Karpas-422 (cell line): ENCODE data around the gene LRP11. TPM values are rescaled to one million over a fixed set of nuclear protein-coding genes. Genes with fewer than 3 reads are reported as not detected.
"Not testable (repeated sequence)": the region's sequence is repeated elsewhere in the genome, so short reads cannot be mapped to it uniquely, and the experiment has no call there.

Source experiments
- DNase-seq: peaks from one replicate; pipeline ENCODE4 v3.0.0-alpha.2; 2015
- H2AFZ ChIP-seq: fragments of 200-600 bp; sonication (generic); 2 replicates; pipeline ENCODE4 v1.6.1; 2014; ENCODE audit warnings: antibody characterized with exemption, low read length, mixed read lengths
- H3K27ac ChIP-seq: fragments of 200-600 bp; sonication (generic); 2 replicates; pipeline ENCODE4 v1.5.1; 2014; ENCODE audit warnings: mild to moderate bottlenecking, low read length, moderate library complexity
- H3K27me3 ChIP-seq: fragments of 200-600 bp; sonication (generic); 2 replicates; pipeline ENCODE4 v1.6.1; 2014; ENCODE audit warnings: low read length, mixed read lengths
- H3K36me3 ChIP-seq: fragments of 200-600 bp; sonication (generic); 2 replicates; pipeline ENCODE4 v1.6.1; 2014; ENCODE audit warnings: low read length, mixed read lengths; ENCODE audit not compliant: insufficient read depth
- H3K4me1 ChIP-seq: fragments of 200-600 bp; sonication (generic); 2 replicates; pipeline ENCODE4 v1.6.1; 2014; ENCODE audit warnings: mild to moderate bottlenecking, low read length, mixed read lengths
- H3K4me2 ChIP-seq: fragments of 200-600 bp; sonication (generic); 2 replicates; pipeline ENCODE4 v1.6.1; 2014; ENCODE audit warnings: low read length, low read depth, mild to moderate bottlenecking; ENCODE audit not compliant: poor library complexity, severe bottlenecking
- H3K4me3 ChIP-seq: fragments of 200-600 bp; sonication (generic); 2 replicates; pipeline ENCODE4 v1.5.1; 2014; ENCODE audit warnings: mild to moderate bottlenecking, antibody characterized with exemption, low read length, mixed read lengths
- H3K79me2 ChIP-seq: fragments of 200-600 bp; sonication (generic); 2 replicates; pipeline ENCODE4 v1.6.1; 2014; ENCODE audit warnings: mild to moderate bottlenecking, low read length, mixed read lengths
- H3K9ac ChIP-seq: fragments of 200-600 bp; sonication (generic); 2 replicates; pipeline ENCODE4 v1.6.0; 2014; ENCODE audit warnings: low read length
- H3K9me2 ChIP-seq: fragments of 200-600 bp; sonication (generic), shearing (Covaris generic); replicated peaks from 2 replicates; pipeline ENCODE4 v1.6.0; 2014; ENCODE audit warnings: mild to moderate bottlenecking, low read length, moderate library complexity; ENCODE audit not compliant: insufficient read depth
- H3K9me3 ChIP-seq: fragments of 300-700, 200-600 bp; sonication (generic); 2 replicates; pipeline ENCODE4 v1.6.1; 2014; ENCODE audit warnings: low read length, mixed read lengths
- H4K20me1 ChIP-seq: fragments of 200-600 bp; sonication (generic); 2 replicates; pipeline ENCODE4 v1.6.1; 2014; ENCODE audit warnings: mild to moderate bottlenecking, antibody characterized with exemption, low read length, low read depth; ENCODE audit not compliant: insufficient read depth
- total RNA-seq: library from RNA; depleted of rRNA; stranded (reverse); fragments of >200 nt; shearing (Covaris generic); gene quantifications from 2 replicates; pipeline ENCODE4 v1.2.3, GENCODE V29; 2014; ENCODE audit warnings: low replicate concordance

The LRP11 gene
- total RNA-seq, 1 experiment from 2014 or later, result 5.4 TPM

- no peaks in the 10 kb centered on the region for H3K79me2 ChIP-seq
- no peaks in the 10 kb centered on the region for H3K27me3 ChIP-seq
- no peak overlapping the region for H3K4me3 ChIP-seq
- H2AFZ ChIP-seq, result no peak overlapping the region
- no peaks in the 10 kb centered on the region for H3K4me1 ChIP-seq
- H3K9ac ChIP-seq, result no peak overlapping the region
- H3K9me2 ChIP-seq, result no peaks in the 10 kb centered on the region
- no peaks in the 10 kb centered on the region for H3K9me3 ChIP-seq
- H4K20me1 ChIP-seq, result no peaks in the 10 kb centered on the region
- no peak for DNase-seq
- H3K4me2 ChIP-seq, result no peak overlapping the region
- no peaks in the 10 kb centered on the region for H3K36me3 ChIP-seq
- H3K27ac ChIP-seq, result no peak overlapping the region
Observed at GRCh38 chr6:149852881-149853280, 11.3 kb downstream of the LRP11 start.

- Histone ChIP-seq H2AFZ (no peak overlapping the region), H3K36me3 (no peaks in the 10 kb centered on the region), H3K4me2 (no peak overlapping the region), H3K9me2 (no peaks in the 10 kb centered on the region), H3K27ac (no peak overlapping the region), H3K9me3 (no peaks in the 10 kb centered on the region), H3K79me2 (no peaks in the 10 kb centered on the region), H4K20me1 (no peaks in the 10 kb centered on the region), H3K4me3 (no peak overlapping the region), H3K27me3 (no peaks in the 10 kb centered on the region), H3K9ac (no peak overlapping the region), H3K4me1 (no peaks in the 10 kb centered on the region)
- DNase-seq, result no peak
Observed at GRCh38 chr6:149852180-149852579, 12.0 kb downstream of the LRP11 start.

- no peaks in the 10 kb centered on the region for H3K79me2 ChIP-seq
- H3K9me3 ChIP-seq, result no peaks in the 10 kb centered on the region
- H3K4me2 ChIP-seq, result no peak overlapping the region
- H3K36me3 ChIP-seq, result no peaks in the 10 kb centered on the region
- no peaks in the 10 kb centered on the region for H4K20me1 ChIP-seq
- no peaks in the 10 kb centered on the region for H3K9me2 ChIP-seq
- no peaks in the 10 kb centered on the region for H3K4me1 ChIP-seq
- H2AFZ ChIP-seq, result no peak overlapping the region
- no peak overlapping the region for H3K27ac ChIP-seq
- no peaks in the 10 kb centered on the region for H3K27me3 ChIP-seq
- H3K9ac ChIP-seq, result no peak overlapping the region
- H3K4me3 ChIP-seq, result no peak overlapping the region
- DNase-seq, result no peak
Observed at GRCh38 chr6:149851461-149852110, 12.6 kb downstream of the LRP11 start.

- H3K4me3 ChIP-seq, H3K9me3 ChIP-seq, H2AFZ ChIP-seq, H3K27me3 ChIP-seq, H3K9ac ChIP-seq, H3K36me3 ChIP-seq, DNase-seq, H3K9me2 ChIP-seq, H4K20me1 ChIP-seq, H3K27ac ChIP-seq, H3K79me2 ChIP-seq, H3K4me1 ChIP-seq, H3K4me2 ChIP-seq: not testable (repeated sequence)
Observed at GRCh38 chr6:149848343-149848742, 15.8 kb downstream of the LRP11 start.

GRCh38 chr6:149847939-149848267 is 16.3 kb downstream of the LRP11 start:
- no peaks in the 10 kb centered on the region for H3K9me2 ChIP-seq
- H3K36me3 ChIP-seq, result no peaks in the 10 kb centered on the region
- H3K9ac ChIP-seq, result no peak overlapping the region
- H3K4me1 ChIP-seq, result no peaks in the 10 kb centered on the region
- H2AFZ ChIP-seq, result no peak overlapping the region
- no peak overlapping the region for H3K4me2 ChIP-seq
- DNase-seq, result no peak
- no peak overlapping the region for H3K27ac ChIP-seq
- no peaks in the 10 kb centered on the region for H3K27me3 ChIP-seq
- no peak overlapping the region for H3K4me3 ChIP-seq
- no peaks in the 10 kb centered on the region for H3K9me3 ChIP-seq
- no peaks in the 10 kb centered on the region for H3K79me2 ChIP-seq
- no peaks in the 10 kb centered on the region for H4K20me1 ChIP-seq

- no peak overlapping the region for H3K27ac ChIP-seq
- H3K9ac ChIP-seq, result no peak overlapping the region
- H3K79me2 ChIP-seq, result no peaks in the 10 kb centered on the region
- no peaks in the 10 kb centered on the region for H3K9me3 ChIP-seq
- H4K20me1 ChIP-seq, result no peaks in the 10 kb centered on the region
- H3K4me1 ChIP-seq, result no peaks in the 10 kb centered on the region
- H3K4me2 ChIP-seq, result no peak overlapping the region
- H3K27me3 ChIP-seq, result no peaks in the 10 kb centered on the region
- no peak overlapping the region for H2AFZ ChIP-seq
- H3K4me3 ChIP-seq, result no peak overlapping the region
- no peak for DNase-seq
- H3K36me3 ChIP-seq, result no peaks in the 10 kb centered on the region
- H3K9me2 ChIP-seq, result no peaks in the 10 kb centered on the region
Observed at GRCh38 chr6:149846321-149846720, 17.8 kb downstream of the LRP11 start.

GRCh38 chr6:149845549-149845948 is 18.6 kb downstream of the LRP11 start:
- Histone ChIP-seq H3K27me3 (no peaks in the 10 kb centered on the region), H3K9me2 (no peaks in the 10 kb centered on the region), H3K27ac (no peak overlapping the region), H3K4me1 (no peaks in the 10 kb centered on the region), H3K9me3 (no peaks in the 10 kb centered on the region), H3K4me2 (no peak overlapping the region), H3K4me3 (no peak overlapping the region), H3K79me2 (no peaks in the 10 kb centered on the region), H3K36me3 (no peaks in the 10 kb centered on the region), H2AFZ (no peak overlapping the region), H3K9ac (no peak overlapping the region), H4K20me1 (no peaks in the 10 kb centered on the region)
- DNase-seq, result no peak

GRCh38 chr6:149844480-149844879 is 19.7 kb downstream of the LRP11 start:
- Histone ChIP-seq H3K9ac (no peak overlapping the region), H3K4me2 (no peak overlapping the region), H3K79me2 (no peaks in the 10 kb centered on the region), H3K4me1 (no peaks in the 10 kb centered on the region), H3K36me3 (no peaks in the 10 kb centered on the region), H3K27me3 (no peaks in the 10 kb centered on the region), H3K9me2 (no peaks in the 10 kb centered on the region), H4K20me1 (no peaks in the 10 kb centered on the region), H3K27ac (no peak overlapping the region), H2AFZ (no peak overlapping the region), H3K4me3 (no peak overlapping the region), H3K9me3 (no peaks in the 10 kb centered on the region)
- no peak for DNase-seq

- not testable (repeated sequence) for H3K27me3 ChIP-seq, H2AFZ ChIP-seq, H3K9ac ChIP-seq, H3K4me2 ChIP-seq, H3K9me2 ChIP-seq, H3K4me1 ChIP-seq, H3K4me3 ChIP-seq, H3K79me2 ChIP-seq, DNase-seq, H3K36me3 ChIP-seq, H3K27ac ChIP-seq, H4K20me1 ChIP-seq, H3K9me3 ChIP-seq
Observed at GRCh38 chr6:149844036-149844435, 20.1 kb downstream of the LRP11 start.
